Endothelial cell of umbilical vein (primary cell): Measurements from ENCODE around the gene ARRB1. TPM values are rescaled to one million over a fixed set of nuclear protein-coding genes. Genes with fewer than 3 reads are reported as not detected.

Experiments used
- BruUV-seq: library from RNA; stranded (reverse); fragments of 400-500 nt; replicated peaks from 2 replicates; lab custom pipeline; 2021; lab: Mats Ljungman, UMichigan
- CTCF ChIA-PET: fragments of 300-600, 350-600 bp; sonication (Branson Sonifier 250); formaldehyde crosslinking; loops from one replicate; lab custom pipeline; 2021; ENCODE audit warnings: antibody characterized with exemption, inconsistent platforms; lab: Charles Lee
- POLR2A ChIA-PET: fragments of 300-600, 350-600 bp; sonication (Branson Sonifier 250); formaldehyde crosslinking; loops from one replicate; lab custom pipeline; 2021; ENCODE audit warnings: antibody characterized with exemption, inconsistent platforms; lab: Charles Lee
- DNase-seq: peaks from one replicate; pipeline ENCODE4 v3.0.0-alpha.2; 2011; ENCODE audit warnings: low read depth, low spot score
- FAIRE-seq: peaks from 2 replicates; lab custom pipeline; 2011; peaks lifted over from hg19 to GRCh38; lab: Jason Lieb, UNC
- H2AFZ ChIP-seq: 2 replicates; pipeline ENCODE4 v1.6.0; 2012; ENCODE audit warnings: low read depth, low read length, control low read depth, inconsistent platforms
- H3K27ac ChIP-seq: 2 replicates; pipeline ENCODE4 v1.5.1; 2011; ENCODE audit warnings: low read depth, mild to moderate bottlenecking, control low read depth, low read length, moderate library complexity; ENCODE audit not compliant: insufficient read depth
- H3K27me3 ChIP-seq, 2 experiments: 2 replicates each; pipeline versions ENCODE4 v1.6.0 to v1.6.1; 2011; ENCODE audit warnings: low read length in 2 of 2, mixed read lengths in 1 of 2; ENCODE audit not compliant: control insufficient read depth in 2 of 2, insufficient read depth in 2 of 2
- H3K36me3 ChIP-seq, 2 experiments: 2 replicates in 1 of 2; 3 replicates in 1 of 2; pipeline ENCODE4 v1.5.1; 2011; ENCODE audit warnings: low read length in 2 of 2, mild to moderate bottlenecking in 1 of 2, moderate library complexity in 1 of 2; ENCODE audit not compliant: control insufficient read depth in 2 of 2, insufficient read depth in 2 of 2; ENCODE audit errors: extremely low read depth in 1 of 2
- H3K4me1 ChIP-seq: 3 replicates; pipeline ENCODE4 v1.5.1; 2011; ENCODE audit warnings: mild to moderate bottlenecking, low read length; ENCODE audit not compliant: control insufficient read depth, insufficient read depth; ENCODE audit errors: extremely low read depth
- H3K4me2 ChIP-seq: 2 replicates; pipeline ENCODE4 v1.6.1; 2011; ENCODE audit warnings: low read length, control low read depth, mixed read lengths; ENCODE audit not compliant: insufficient read depth
- H3K4me3 ChIP-seq, 3 experiments: fragments of 200-600 bp in 1 of 3; sonication (generic), shearing (Covaris generic) in 1 of 3; replicated peaks in 1 of 3; 2 replicates each; pipeline ENCODE4 v1.5.1; 2011 to 2016; ENCODE audit warnings: control low read depth in 3 of 3, low read length in 3 of 3, mild to moderate bottlenecking in 2 of 3, inconsistent platforms in 1 of 3, low read depth in 1 of 3, moderate library complexity in 1 of 3; ENCODE audit not compliant: insufficient read depth in 1 of 3
- H3K79me2 ChIP-seq: 2 replicates; pipeline ENCODE4 v1.6.0; 2012; ENCODE audit warnings: low read length, inconsistent platforms; ENCODE audit not compliant: control insufficient read depth, insufficient read depth
- H3K9ac ChIP-seq: replicated peaks from 2 replicates; pipeline ENCODE3; 2011; ENCODE audit warnings: low read length, control low read depth; ENCODE audit not compliant: insufficient read depth; ENCODE audit errors: extremely low read depth
- H3K9me1 ChIP-seq: replicated peaks from 3 replicates; pipeline ENCODE4 v1.6.0; 2011; ENCODE audit warnings: mild to moderate bottlenecking, low read length; ENCODE audit not compliant: control insufficient read depth, insufficient read depth; ENCODE audit errors: extremely low read depth
- H3K9me3 ChIP-seq: replicated peaks from 2 replicates; pipeline ENCODE4 v1.5.1; 2012; ENCODE audit warnings: low read length, inconsistent platforms; ENCODE audit not compliant: control insufficient read depth, insufficient read depth
- H4K20me1 ChIP-seq: replicated peaks from 2 replicates; pipeline ENCODE3; 2011; ENCODE audit warnings: mild to moderate bottlenecking, low read length; ENCODE audit not compliant: control insufficient read depth, insufficient read depth; ENCODE audit errors: extremely low read depth
- CTCF ChIP-seq, 2 donors: IDR thresholded peaks; 1 replicate in 1 of 2; 2 replicates in 1 of 2; pipeline ENCODE4 v1.5.1; 2011; ENCODE audit warnings: low read length in 2 of 2, mild to moderate bottlenecking in 2 of 2, moderate library complexity in 2 of 2, control low read depth in 1 of 2, inconsistent platforms in 1 of 2, low read depth in 1 of 2; ENCODE audit not compliant: insufficient read depth in 1 of 2; ENCODE audit errors: extremely low read depth in 1 of 2
- FOS ChIP-seq: IDR thresholded peaks from 2 replicates; pipeline ENCODE4 v1.6.1; 2011; ENCODE audit warnings: mild to moderate bottlenecking, low read length, moderate library complexity, borderline replicate concordance; ENCODE audit not compliant: insufficient read depth
- GATA2 ChIP-seq: IDR thresholded peaks from 2 replicates; pipeline ENCODE4 v1.7.0; 2011; ENCODE audit warnings: low read depth, mild to moderate bottlenecking, moderate library complexity, mixed read lengths, low read length; ENCODE audit not compliant: insufficient read length, insufficient read depth
- JUN ChIP-seq: IDR thresholded peaks from 2 replicates; pipeline ENCODE4 v1.6.1; 2011; ENCODE audit warnings: borderline replicate concordance, low read depth; ENCODE audit not compliant: insufficient read length, insufficient read depth
- MAX ChIP-seq: IDR thresholded peaks from 2 replicates; pipeline ENCODE4 v1.6.1; 2011; ENCODE audit not compliant: insufficient read depth, insufficient read length
- POLR2A ChIP-seq: IDR thresholded peaks from 2 replicates; pipeline ENCODE4 v1.6.1; 2012; ENCODE audit warnings: low read depth, mild to moderate bottlenecking, control low read depth, low read length
- POLR2AphosphoS5 ChIP-seq: IDR thresholded peaks from 2 replicates; pipeline ENCODE4 v1.6.1; 2012; ENCODE audit warnings: low read depth, mild to moderate bottlenecking, control low read depth, low read length, moderate library complexity; ENCODE audit not compliant: insufficient read depth
- dilution Hi-C: fragments of 300-500 bp; cut with MboI; formaldehyde crosslinking; loops from one replicate; pipeline ENCODE4 v1.15.0; 2019; ENCODE audit warnings: low sequenced_read_pairs; ENCODE audit not compliant: extremely low pct_ligation_motif_present
- intact Hi-C: fragments of 100-400 bp; cut with micrococcal nuclease; formaldehyde crosslinking; loops from one replicate; pipeline ENCODE4 v1.10.0; 2022
- polyA plus RNA-seq, 4 experiments: library from polyadenylated mRNA; depleted of rRNA in 3 of 4; stranded (reverse) in 3 of 4; unstranded in 1 of 4; fragments of >200 nt; gene quantifications; 2 replicates each; pipeline versions ENCODE4 v1.2.1 to v1.2.3, GENCODE V29; 2011 to 2012; ENCODE audit warnings: missing spikeins in 1 of 4
- total RNA-seq: library from RNA; stranded (reverse); gene quantifications from 2 replicates; pipeline ENCODE4 v1.2.3, GENCODE V29; 2021

Gene ARRB1
- total and polyA plus RNA-seq, 2 donors (not counting 3 experiments of a cell fraction or from before 2014, with no cell fraction given): 63.9 to 92.6 TPM

GRCh38 chr11:75230621-75231020 is 120.8 kb downstream of the ARRB1 start:
- no TSS peak for BruUV-seq
- H3K9me3 ChIP-seq: no peaks in the 10 kb centered on the region
- DNase-seq (no peak), FAIRE-seq (no peak)
- no peaks in the 10 kb centered on the region for H4K20me1 ChIP-seq
- H3K27me3 ChIP-seq: peaks cover 1 to 2% of the 10 kb centered on the region in 2 experiments
- no peaks in the 10 kb centered on the region for H3K4me1 ChIP-seq
- CTCF ChIA-PET: interaction anchor here (0.9 to 2.4 kb wide), 9 partner anchors 11 to 128 kb away, joined by 3 to 11 read pairs (median 7); partner anchors contain the start of gene TPBGL
- dilution Hi-C loops: no loop called here
- no peaks in the 10 kb centered on the region for H3K9me1 ChIP-seq
- no peaks in the 10 kb centered on the region for H3K79me2 ChIP-seq
- intact Hi-C loops: no loop called here
- H3K4me3 ChIP-seq: no peak overlapping the region
- H3K36me3 ChIP-seq: no peaks in the 10 kb centered on the region
- H2AFZ ChIP-seq: no peak overlapping the region
- no peak overlapping the region for H3K4me2 ChIP-seq
- H3K27ac ChIP-seq: no peak overlapping the region
- POLR2A ChIA-PET: no interaction called here
- TF ChIP-seq FOS (no peak), MAX (no peak), POLR2A (no peak), JUN (no peak), POLR2AphosphoS5 (no peak), GATA2 (no peak), CTCF (IDR thresholded peaks at IDR 0.05; ENCODE audit: extremely low read depth in 1 of 2, insufficient read depth in 1 of 2, low read depth in 1 of 2, low read length in 2 of 2) (no peak)
- H3K9ac ChIP-seq: no peak overlapping the region
